Thoracic aorta (tissue), 2 donors: Measurements from ENCODE around the gene ACAT2. TPM values are rescaled to one million over a fixed set of nuclear protein-coding genes. Genes with fewer than 3 reads are reported as not detected.

Experiments used
- ATAC-seq: fragments of 150-250 bp; one replicate; pipeline ENCODE4 v1.8.0; 2017; ENCODE audit warnings: low read depth; ENCODE audit not compliant: insufficient number of reproducible peaks, low FRiP score
- DNase-seq: peaks from one replicate; pipeline ENCODE4 v3.0.0-alpha.2; 2020; ENCODE audit warnings: low spot score
- H3K27ac ChIP-seq, 2 donors: fragments of 200-600 bp; sonication (generic); 1 replicate in 1 of 2; 2 replicates in 1 of 2; pipeline ENCODE4 v1.5.1; 2016; ENCODE audit warnings: mild to moderate bottlenecking in 2 of 2, moderate library complexity in 2 of 2
- H3K27me3 ChIP-seq: fragments of 200-600 bp; sonication (generic); replicated peaks from 2 replicates; pipeline ENCODE4 v1.6.0; 2016; ENCODE audit warnings: mild to moderate bottlenecking; ENCODE audit not compliant: insufficient read depth
- H3K36me3 ChIP-seq: fragments of 200-600 bp; sonication (generic); one replicate; pipeline ENCODE4 v1.5.1; 2016
- H3K4me1 ChIP-seq, 2 donors: fragments of 200-600 bp; sonication (generic); 1 replicate in 1 of 2; 2 replicates in 1 of 2; pipeline versions ENCODE4 v1.5.1 to v1.6.0; 2016; ENCODE audit warnings: low read depth in 2 of 2, mild to moderate bottlenecking in 1 of 2; ENCODE audit not compliant: control insufficient read depth in 1 of 2
- H3K4me3 ChIP-seq: fragments of 200-600 bp; sonication (generic); 2 replicates; pipeline ENCODE4 v1.5.1; 2016; ENCODE audit warnings: mild to moderate bottlenecking
- H3K9me3 ChIP-seq: fragments of 200-600 bp; sonication (generic); 2 replicates; pipeline ENCODE4 v1.5.1; 2016
- total RNA-seq, 2 donors: library from RNA; depleted of rRNA; stranded (reverse); fragments of >200 nt; gene quantifications; one replicate each; pipeline versions ENCODE4 v1.1.0 to v1.2.3, GENCODE V29; 2016
- TF ChIP-seq, protein P1 (sequence below): fragments of 200-600 bp; sonication (generic); IDR thresholded peaks from one replicate; pipeline ENCODE4 v1.5.1; 2019; ENCODE audit warnings: antibody characterized with exemption

ACAT2 gene
- total RNA-seq, 2 donors from 2014 or later, result 8.1 to 11.1 TPM

- no peak for ATAC-seq
- peaks cover 16% of the 10 kb centered on the region for H3K36me3 ChIP-seq
Observed at GRCh38 chr6:159772196-159772595, 10.4 kb downstream of the ACAT2 start.

GRCh38 chr6:159777240-159777904 lies 15.5 kb downstream of the ACAT2 start:
- no peaks in the 10 kb centered on the region for H3K4me1 ChIP-seq
- no peak overlapping the region for H3K27ac ChIP-seq
- no peak overlapping the region for H3K4me3 ChIP-seq
- no peaks in the 10 kb centered on the region for H3K27me3 ChIP-seq
- TF ChIP-seq, protein P1, sequence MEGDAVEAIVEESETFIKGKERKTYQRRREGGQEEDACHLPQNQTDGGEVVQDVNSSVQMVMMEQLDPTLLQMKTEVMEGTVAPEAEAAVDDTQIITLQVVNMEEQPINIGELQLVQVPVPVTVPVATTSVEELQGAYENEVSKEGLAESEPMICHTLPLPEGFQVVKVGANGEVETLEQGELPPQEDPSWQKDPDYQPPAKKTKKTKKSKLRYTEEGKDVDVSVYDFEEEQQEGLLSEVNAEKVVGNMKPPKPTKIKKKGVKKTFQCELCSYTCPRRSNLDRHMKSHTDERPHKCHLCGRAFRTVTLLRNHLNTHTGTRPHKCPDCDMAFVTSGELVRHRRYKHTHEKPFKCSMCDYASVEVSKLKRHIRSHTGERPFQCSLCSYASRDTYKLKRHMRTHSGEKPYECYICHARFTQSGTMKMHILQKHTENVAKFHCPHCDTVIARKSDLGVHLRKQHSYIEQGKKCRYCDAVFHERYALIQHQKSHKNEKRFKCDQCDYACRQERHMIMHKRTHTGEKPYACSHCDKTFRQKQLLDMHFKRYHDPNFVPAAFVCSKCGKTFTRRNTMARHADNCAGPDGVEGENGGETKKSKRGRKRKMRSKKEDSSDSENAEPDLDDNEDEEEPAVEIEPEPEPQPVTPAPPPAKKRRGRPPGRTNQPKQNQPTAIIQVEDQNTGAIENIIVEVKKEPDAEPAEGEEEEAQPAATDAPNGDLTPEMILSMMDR, result no peak
- H3K9me3 ChIP-seq, result no peaks in the 10 kb centered on the region
- DNase-seq, result no peak
- peaks cover 48% of the 10 kb centered on the region for H3K36me3 ChIP-seq
- no peak for ATAC-seq

More at GRCh38 chr6:159772196-159772595, 10.4 kb downstream of the ACAT2 start:
- H3K4me3 ChIP-seq, result no peak overlapping the region
- no peak overlapping the region for H3K27ac ChIP-seq
- TF ChIP-seq, protein P1, result no peak
- no peak for DNase-seq
- H3K27me3 ChIP-seq, result no peaks in the 10 kb centered on the region
- H3K9me3 ChIP-seq, result no peaks in the 10 kb centered on the region
- no peaks in the 10 kb centered on the region for H3K4me1 ChIP-seq

DNA sequence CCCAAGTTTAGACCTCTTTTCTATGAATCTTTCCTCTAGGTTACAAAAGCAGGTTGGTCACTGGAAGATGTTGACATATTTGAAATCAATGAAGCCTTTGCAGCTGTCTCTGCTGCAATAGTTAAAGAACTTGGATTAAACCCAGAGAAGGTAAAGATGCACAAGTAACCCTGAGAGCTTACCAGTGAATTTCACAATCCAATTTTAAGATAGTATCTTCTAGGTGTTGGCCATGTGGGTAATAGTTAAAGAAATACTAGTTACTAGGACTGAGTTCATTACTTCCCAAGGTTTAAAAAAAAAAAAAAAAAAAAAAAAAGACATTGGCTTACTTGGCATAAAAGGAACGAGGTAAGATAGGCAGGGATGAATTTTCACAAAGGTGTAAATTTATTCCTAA lies 16.3 kb downstream of the ACAT2 start:
- DNase-seq (no peak), ATAC-seq (no peak)
- Histone ChIP-seq H3K27ac (no peak overlapping the region), H3K36me3 (peaks cover 54% of the 10 kb centered on the region), H3K4me1 (no peaks in the 10 kb centered on the region), H3K4me3 (no peak overlapping the region), H3K9me3 (no peaks in the 10 kb centered on the region), H3K27me3 (no peaks in the 10 kb centered on the region)
- TF ChIP-seq, protein P1, result no peak

- ATAC-seq (no peak), DNase-seq (no peak)
- peaks cover 54% of the 10 kb centered on the region for H3K36me3 ChIP-seq
- H3K27me3 ChIP-seq, result no peaks in the 10 kb centered on the region
- H3K4me1 ChIP-seq, result no peaks in the 10 kb centered on the region
- H3K4me3 ChIP-seq, result no peak overlapping the region
- H3K27ac ChIP-seq, result no peak overlapping the region
- TF ChIP-seq, protein P1, result no peak
- H3K9me3 ChIP-seq, result no peaks in the 10 kb centered on the region
Observed at GRCh38 chr6:159778542-159779103, 16.8 kb downstream of the ACAT2 start.

GRCh38 chr6:159788276-159788675 lies 26.4 kb downstream of the ACAT2 start:
- no peaks in the 10 kb centered on the region for H3K9me3 ChIP-seq
- peak overlapping the region; percentile 42 to 89 for H3K27ac ChIP-seq
- H3K36me3 ChIP-seq, result peaks cover 14% of the 10 kb centered on the region
- H3K4me1 ChIP-seq, result peaks cover 24 to 41% of the 10 kb centered on the region in 2 donors
- peak overlapping the region; percentile 93 for H3K4me3 ChIP-seq
- DNase-seq (no peak), ATAC-seq (no peak)
- TF ChIP-seq, protein P1, result no peak
- no peaks in the 10 kb centered on the region for H3K27me3 ChIP-seq
